HEK293 (cell line): Measurements from ENCODE around the gene NCKAP5.

ENCODE experiments used
- CTCF ChIA-PET: fragments of 350-600 bp; formaldehyde crosslinking; extraction: SDS; loops from one replicate; lab custom pipeline; 2021; ENCODE audit warnings: antibody characterized with exemption; lab: Yijun Ruan, JAX
- POLR2A ChIA-PET: fragments of 300-600 bp; formaldehyde crosslinking; extraction: SDS; loops from one replicate; lab custom pipeline; 2020; ENCODE audit warnings: antibody characterized with exemption, inconsistent platforms; lab: Yijun Ruan, JAX
- H3K27ac ChIP-seq: fragments of 200-500 bp; sonication (Bioruptor generic); 2 replicates; pipeline ENCODE4 v1.5.1; 2014; ENCODE audit warnings: low read depth, low read length, control low read depth, inconsistent platforms; ENCODE audit errors: extremely low read depth
- H3K36me3 ChIP-seq, 2 experiments: fragments of 200-500 bp in 1 of 2; sonication (Bioruptor generic) in 1 of 2; 1 replicate in 1 of 2; 2 replicates in 1 of 2; pipeline ENCODE4 v1.5.1; 2014 to 2017; ENCODE audit warnings: inconsistent platforms in 2 of 2, low read length in 2 of 2; ENCODE audit not compliant: control insufficient read depth in 2 of 2, insufficient read depth in 1 of 2
- H3K4me1 ChIP-seq: fragments of 200-500 bp; sonication (Bioruptor generic); 2 replicates; pipeline ENCODE4 v1.5.1; 2014; ENCODE audit warnings: mild to moderate bottlenecking, low read length, inconsistent platforms; ENCODE audit not compliant: control insufficient read depth, insufficient read depth
- H3K4me3 ChIP-seq: 2 replicates; pipeline ENCODE4 v1.5.1; 2011; ENCODE audit warnings: low read depth, mild to moderate bottlenecking, control low read depth, low read length, moderate library complexity
- H3K9me3 ChIP-seq: fragments of 200-500 bp; sonication (Bioruptor generic); 2 replicates; pipeline ENCODE4 v1.5.1; 2014; ENCODE audit warnings: low read depth, low read length, inconsistent platforms; ENCODE audit not compliant: control insufficient read depth, insufficient read depth
- HOXC10 ChIP-seq: sonication (generic); formaldehyde crosslinking; IDR thresholded peaks from 2 replicates; pipeline ENCODE4 v1.8.1; 2023; ENCODE audit warnings: mild to moderate bottlenecking, missing genetic modification reagents
- MEIS1 ChIP-seq: sonication (generic); formaldehyde crosslinking; IDR thresholded peaks from 2 replicates; pipeline ENCODE4 v1.8.1; 2022; ENCODE audit warnings: missing genetic modification reagents, mild to moderate bottlenecking, borderline replicate concordance
- SALL2 ChIP-seq: fragments of 450-650 bp; formaldehyde crosslinking; IDR thresholded peaks from 2 replicates; pipeline ENCODE4 v1.5.0; 2017; ENCODE audit warnings: missing biosample characterization, mild to moderate bottlenecking, missing genetic modification characterization, borderline replicate concordance
- WT1 ChIP-seq: fragments of 450-650 bp; formaldehyde crosslinking; IDR thresholded peaks from 2 replicates; pipeline ENCODE4 v1.5.1; 2016; ENCODE audit warnings: missing biosample characterization, missing genetic modification characterization
- ZBTB20 ChIP-seq: fragments of 450-650 bp; formaldehyde crosslinking; IDR thresholded peaks from 2 replicates; pipeline ENCODE4 v1.5.1; 2016; ENCODE audit warnings: missing biosample characterization, missing genetic modification characterization
- ZIC2 ChIP-seq: fragments of 450-650 bp; formaldehyde crosslinking; IDR thresholded peaks from 2 replicates; pipeline ENCODE4 v1.5.1; 2016; ENCODE audit warnings: missing biosample characterization, missing genetic modification characterization
- ZNF121 ChIP-seq: fragments of 450-650 bp; formaldehyde crosslinking; IDR thresholded peaks from 2 replicates; pipeline ENCODE4 v1.5.1; 2016; ENCODE audit warnings: missing biosample characterization, missing genetic modification characterization
- ZNF138 ChIP-seq: fragments of 450-650 bp; formaldehyde crosslinking; IDR thresholded peaks from 2 replicates; pipeline ENCODE4 v1.5.1; 2016; ENCODE audit warnings: missing biosample characterization, missing genetic modification characterization, borderline replicate concordance
- ZNF140 ChIP-seq: fragments of 450-650 bp; formaldehyde crosslinking; IDR thresholded peaks from 2 replicates; pipeline ENCODE4 v1.5.1; 2016; ENCODE audit warnings: missing biosample characterization, missing genetic modification characterization
- ZNF174 ChIP-seq: fragments of 450-650 bp; formaldehyde crosslinking; IDR thresholded peaks from 2 replicates; pipeline ENCODE4 v1.5.0; 2017; ENCODE audit warnings: missing biosample characterization, mild to moderate bottlenecking, missing genetic modification characterization
- ZNF19 ChIP-seq: fragments of 450-650 bp; formaldehyde crosslinking; IDR thresholded peaks from 2 replicates; pipeline ENCODE4; 2016; ENCODE audit warnings: missing biosample characterization, missing genetic modification characterization, low read depth
- ZNF2 ChIP-seq: fragments of 450-650 bp; formaldehyde crosslinking; IDR thresholded peaks from 2 replicates; pipeline ENCODE4 v1.5.1; 2016; ENCODE audit warnings: missing biosample characterization, missing genetic modification characterization
- ZNF248 ChIP-seq: fragments of 450-650 bp; formaldehyde crosslinking; IDR thresholded peaks from 2 replicates; pipeline ENCODE4 v1.5.1; 2017; ENCODE audit warnings: missing biosample characterization, missing genetic modification characterization
- ZNF473 ChIP-seq: fragments of 450-650 bp; formaldehyde crosslinking; IDR thresholded peaks from 2 replicates; pipeline ENCODE4 v1.5.1; 2017; ENCODE audit warnings: missing biosample characterization, missing genetic modification characterization
- ZNF571 ChIP-seq: fragments of 450-650 bp; formaldehyde crosslinking; IDR thresholded peaks from 2 replicates; pipeline ENCODE4 v1.5.0; 2017; ENCODE audit warnings: missing biosample characterization, missing genetic modification characterization
- ZNF654 ChIP-seq: fragments of 450-650 bp; formaldehyde crosslinking; IDR thresholded peaks from 2 replicates; pipeline ENCODE4 v1.5.1; 2016; ENCODE audit warnings: low read depth, missing biosample characterization, missing genetic modification characterization
- TF ChIP-seq, protein P1 (sequence below): fragments of 450-650 bp; IDR thresholded peaks from 2 replicates; pipeline ENCODE4 v1.5.1; 2018; ENCODE audit warnings: missing biosample characterization, missing genetic modification characterization
- TF ChIP-seq, protein P2 (sequence below): fragments of 450-650 bp; formaldehyde crosslinking; IDR thresholded peaks from 2 replicates; pipeline ENCODE4 v1.5.1; 2017; ENCODE audit warnings: missing biosample characterization, mild to moderate bottlenecking, missing genetic modification characterization, moderate library complexity
- TF ChIP-seq, protein P3 (sequence below): fragments of 450-650 bp; formaldehyde crosslinking; IDR thresholded peaks from 2 replicates; pipeline ENCODE4 v1.5.1; 2016; ENCODE audit warnings: missing biosample characterization, missing genetic modification characterization
- TF ChIP-seq, protein P4 (sequence below): fragments of 450-650 bp; formaldehyde crosslinking; conservative IDR thresholded peaks from 2 replicates; pipeline ENCODE4 v1.5.1; 2016; ENCODE audit warnings: low read depth, missing biosample characterization, missing genetic modification characterization
- TF ChIP-seq, protein P5 (sequence below): fragments of 450-650 bp; formaldehyde crosslinking; IDR thresholded peaks from 2 replicates; pipeline ENCODE4 v1.5.1; 2017; ENCODE audit warnings: missing biosample characterization, missing genetic modification characterization

The NCKAP5 gene

DNA sequence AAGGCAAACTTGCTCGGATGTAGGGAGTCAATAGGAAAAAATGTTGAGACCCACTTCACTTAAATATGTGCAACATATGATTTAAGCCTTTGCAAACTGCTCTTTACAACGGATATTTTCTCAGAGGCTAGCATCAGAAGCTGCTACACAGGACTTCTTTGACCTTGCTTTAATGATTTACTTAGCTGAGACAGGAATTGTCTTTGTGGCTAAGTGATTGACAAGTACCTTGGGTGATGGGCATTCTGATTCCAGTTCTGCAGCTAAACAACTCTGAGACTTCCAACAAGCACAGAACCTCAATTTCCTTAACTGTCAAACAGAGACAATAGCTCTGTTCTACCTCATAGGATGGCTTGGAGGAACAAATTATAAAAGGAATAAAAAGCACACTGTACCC, 150.2 kb downstream of the NCKAP5 start (continued):
- TF ChIP-seq, protein P1, sequence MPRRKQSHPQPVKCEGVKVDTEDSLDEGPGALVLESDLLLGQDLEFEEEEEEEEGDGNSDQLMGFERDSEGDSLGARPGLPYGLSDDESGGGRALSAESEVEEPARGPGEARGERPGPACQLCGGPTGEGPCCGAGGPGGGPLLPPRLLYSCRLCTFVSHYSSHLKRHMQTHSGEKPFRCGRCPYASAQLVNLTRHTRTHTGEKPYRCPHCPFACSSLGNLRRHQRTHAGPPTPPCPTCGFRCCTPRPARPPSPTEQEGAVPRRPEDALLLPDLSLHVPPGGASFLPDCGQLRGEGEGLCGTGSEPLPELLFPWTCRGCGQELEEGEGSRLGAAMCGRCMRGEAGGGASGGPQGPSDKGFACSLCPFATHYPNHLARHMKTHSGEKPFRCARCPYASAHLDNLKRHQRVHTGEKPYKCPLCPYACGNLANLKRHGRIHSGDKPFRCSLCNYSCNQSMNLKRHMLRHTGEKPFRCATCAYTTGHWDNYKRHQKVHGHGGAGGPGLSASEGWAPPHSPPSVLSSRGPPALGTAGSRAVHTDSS (tag by site-specific recombination): no peak
- TF ChIP-seq SALL2 (tag by site-specific recombination): no peak
- no peak for TF ChIP-seq ZNF138 (tag by site-specific recombination)
- no peak for TF ChIP-seq ZNF19
- no peak for TF ChIP-seq ZNF2 (tag by site-specific recombination)
- TF ChIP-seq MEIS1: no peak
- no peak for TF ChIP-seq ZNF248 (tag by site-specific recombination)
- TF ChIP-seq, protein P2, sequence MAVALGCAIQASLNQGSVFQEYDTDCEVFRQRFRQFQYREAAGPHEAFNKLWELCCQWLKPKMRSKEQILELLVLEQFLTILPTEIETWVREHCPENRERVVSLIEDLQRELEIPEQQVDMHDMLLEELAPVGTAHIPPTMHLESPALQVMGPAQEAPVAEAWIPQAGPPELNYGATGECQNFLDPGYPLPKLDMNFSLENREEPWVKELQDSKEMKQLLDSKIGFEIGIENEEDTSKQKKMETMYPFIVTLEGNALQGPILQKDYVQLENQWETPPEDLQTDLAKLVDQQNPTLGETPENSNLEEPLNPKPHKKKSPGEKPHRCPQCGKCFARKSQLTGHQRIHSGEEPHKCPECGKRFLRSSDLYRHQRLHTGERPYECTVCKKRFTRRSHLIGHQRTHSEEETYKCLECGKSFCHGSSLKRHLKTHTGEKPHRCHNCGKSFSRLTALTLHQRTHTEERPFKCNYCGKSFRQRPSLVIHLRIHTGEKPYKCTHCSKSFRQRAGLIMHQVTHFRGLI (tag by site-specific recombination): no peak
- TF ChIP-seq ZNF121 (tag by site-specific recombination): no peak
- TF ChIP-seq ZBTB20 (tag by site-specific recombination): no peak
- TF ChIP-seq, protein P3, sequence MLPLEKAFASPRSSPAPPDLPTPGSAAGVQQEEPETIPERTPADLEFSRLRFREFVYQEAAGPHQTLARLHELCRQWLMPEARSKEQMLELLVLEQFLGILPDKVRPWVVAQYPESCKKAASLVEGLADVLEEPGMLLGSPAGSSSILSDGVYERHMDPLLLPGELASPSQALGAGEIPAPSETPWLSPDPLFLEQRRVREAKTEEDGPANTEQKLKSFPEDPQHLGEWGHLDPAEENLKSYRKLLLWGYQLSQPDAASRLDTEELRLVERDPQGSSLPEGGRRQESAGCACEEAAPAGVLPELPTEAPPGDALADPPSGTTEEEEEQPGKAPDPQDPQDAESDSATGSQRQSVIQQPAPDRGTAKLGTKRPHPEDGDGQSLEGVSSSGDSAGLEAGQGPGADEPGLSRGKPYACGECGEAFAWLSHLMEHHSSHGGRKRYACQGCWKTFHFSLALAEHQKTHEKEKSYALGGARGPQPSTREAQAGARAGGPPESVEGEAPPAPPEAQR: no peak
- TF ChIP-seq, protein P4, sequence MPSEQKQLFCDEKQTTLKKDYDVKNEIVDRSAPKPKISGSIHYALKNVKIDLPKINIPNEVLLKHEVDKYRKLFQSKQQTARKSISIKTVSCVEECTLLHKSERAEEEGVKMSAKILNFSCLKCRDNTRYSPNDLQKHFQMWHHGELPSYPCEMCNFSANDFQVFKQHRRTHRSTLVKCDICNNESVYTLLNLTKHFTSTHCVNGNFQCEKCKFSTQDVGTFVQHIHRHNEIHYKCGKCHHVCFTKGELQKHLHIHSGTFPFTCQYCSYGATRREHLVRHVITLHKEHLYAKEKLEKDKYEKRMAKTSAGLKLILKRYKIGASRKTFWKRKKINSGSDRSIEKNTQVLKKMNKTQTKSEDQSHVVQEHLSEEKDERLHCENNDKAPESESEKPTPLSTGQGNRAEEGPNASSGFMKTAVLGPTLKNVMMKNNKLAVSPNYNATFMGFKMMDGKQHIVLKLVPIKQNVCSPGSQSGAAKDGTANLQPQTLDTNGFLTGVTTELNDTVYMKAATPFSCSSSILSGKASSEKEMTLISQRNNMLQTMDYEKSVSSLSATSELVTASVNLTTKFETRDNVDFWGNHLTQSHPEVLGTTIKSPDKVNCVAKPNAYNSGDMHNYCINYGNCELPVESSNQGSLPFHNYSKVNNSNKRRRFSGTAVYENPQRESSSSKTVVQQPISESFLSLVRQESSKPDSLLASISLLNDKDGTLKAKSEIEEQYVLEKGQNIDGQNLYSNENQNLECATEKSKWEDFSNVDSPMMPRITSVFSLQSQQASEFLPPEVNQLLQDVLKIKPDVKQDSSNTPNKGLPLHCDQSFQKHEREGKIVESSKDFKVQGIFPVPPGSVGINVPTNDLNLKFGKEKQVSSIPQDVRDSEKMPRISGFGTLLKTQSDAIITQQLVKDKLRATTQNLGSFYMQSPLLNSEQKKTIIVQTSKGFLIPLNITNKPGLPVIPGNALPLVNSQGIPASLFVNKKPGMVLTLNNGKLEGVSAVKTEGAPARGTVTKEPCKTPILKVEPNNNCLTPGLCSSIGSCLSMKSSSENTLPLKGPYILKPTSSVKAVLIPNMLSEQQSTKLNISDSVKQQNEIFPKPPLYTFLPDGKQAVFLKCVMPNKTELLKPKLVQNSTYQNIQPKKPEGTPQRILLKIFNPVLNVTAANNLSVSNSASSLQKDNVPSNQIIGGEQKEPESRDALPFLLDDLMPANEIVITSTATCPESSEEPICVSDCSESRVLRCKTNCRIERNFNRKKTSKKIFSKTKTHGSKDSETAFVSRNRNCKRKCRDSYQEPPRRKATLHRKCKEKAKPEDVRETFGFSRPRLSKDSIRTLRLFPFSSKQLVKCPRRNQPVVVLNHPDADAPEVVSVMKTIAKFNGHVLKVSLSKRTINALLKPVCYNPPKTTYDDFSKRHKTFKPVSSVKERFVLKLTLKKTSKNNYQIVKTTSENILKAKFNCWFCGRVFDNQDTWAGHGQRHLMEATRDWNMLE: no peak

DNA sequence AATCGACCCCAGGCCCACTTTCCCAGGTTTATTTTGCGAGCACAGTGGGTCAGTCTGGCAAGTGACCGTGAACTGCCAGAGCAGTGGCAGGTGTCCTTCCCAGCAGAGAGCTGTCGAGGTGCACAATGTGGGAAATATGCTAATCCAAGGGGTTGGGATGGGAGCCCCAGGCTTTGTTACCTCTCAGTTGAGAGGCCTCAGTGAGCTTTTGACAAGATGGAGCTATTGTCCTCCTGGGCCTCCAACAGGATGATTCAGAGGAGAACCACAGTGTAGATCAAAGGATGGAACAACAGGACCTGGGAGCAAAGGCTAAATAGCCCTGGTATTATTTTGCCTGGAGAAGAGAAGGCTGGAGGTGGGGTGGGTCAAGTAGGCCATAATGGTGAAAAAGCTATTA, 150.8 kb downstream of the NCKAP5 start:
- Histone ChIP-seq H3K4me1 (peaks cover 3% of the 10 kb centered on the region; the same call in 1 of the 2 replicates), H3K36me3 (no peaks in the 10 kb centered on the region), H3K9me3 (no peaks in the 10 kb centered on the region), H3K27ac (no peak overlapping the region), H3K4me3 (no peak overlapping the region)
- CTCF ChIA-PET: no interaction called here
- POLR2A ChIA-PET: no interaction called here
- TF ChIP-seq, protein P4: no peak
- TF ChIP-seq WT1: no peak
- no peak for TF ChIP-seq ZNF473 (tag by site-specific recombination)
- TF ChIP-seq ZIC2 (tag by site-specific recombination): no peak
- TF ChIP-seq ZNF571 (tag by site-specific recombination): no peak
- no peak for TF ChIP-seq ZNF140 (tag by site-specific recombination)
- TF ChIP-seq HOXC10 (CRISPR knock-in tag): no peak
- TF ChIP-seq ZNF174: no peak
- TF ChIP-seq, protein P5, sequence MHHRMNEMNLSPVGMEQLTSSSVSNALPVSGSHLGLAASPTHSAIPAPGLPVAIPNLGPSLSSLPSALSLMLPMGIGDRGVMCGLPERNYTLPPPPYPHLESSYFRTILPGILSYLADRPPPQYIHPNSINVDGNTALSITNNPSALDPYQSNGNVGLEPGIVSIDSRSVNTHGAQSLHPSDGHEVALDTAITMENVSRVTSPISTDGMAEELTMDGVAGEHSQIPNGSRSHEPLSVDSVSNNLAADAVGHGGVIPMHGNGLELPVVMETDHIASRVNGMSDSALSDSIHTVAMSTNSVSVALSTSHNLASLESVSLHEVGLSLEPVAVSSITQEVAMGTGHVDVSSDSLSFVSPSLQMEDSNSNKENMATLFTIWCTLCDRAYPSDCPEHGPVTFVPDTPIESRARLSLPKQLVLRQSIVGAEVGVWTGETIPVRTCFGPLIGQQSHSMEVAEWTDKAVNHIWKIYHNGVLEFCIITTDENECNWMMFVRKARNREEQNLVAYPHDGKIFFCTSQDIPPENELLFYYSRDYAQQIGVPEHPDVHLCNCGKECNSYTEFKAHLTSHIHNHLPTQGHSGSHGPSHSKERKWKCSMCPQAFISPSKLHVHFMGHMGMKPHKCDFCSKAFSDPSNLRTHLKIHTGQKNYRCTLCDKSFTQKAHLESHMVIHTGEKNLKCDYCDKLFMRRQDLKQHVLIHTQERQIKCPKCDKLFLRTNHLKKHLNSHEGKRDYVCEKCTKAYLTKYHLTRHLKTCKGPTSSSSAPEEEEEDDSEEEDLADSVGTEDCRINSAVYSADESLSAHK (tag by site-specific recombination): no peak
- no peak for TF ChIP-seq ZNF654 (tag by site-specific recombination)
